ENCODE results near the gene AGAP3.

- no peak for TF ChIP-seq POLR2AphosphoS5 (IDR thresholded peaks at IDR 0.05; ENCODE audit: low read depth, low read length)
- TF ChIP-seq SIN3A (IDR thresholded peaks at IDR 0.05; ENCODE audit: borderline replicate concordance, insufficient read depth, low read length) = no peak
- TF ChIP-seq TAF1 (IDR thresholded peaks at IDR 0.05; ENCODE audit: borderline replicate concordance, insufficient read depth, low read length) = no peak
These were observed 91.0 kb downstream of the AGAP3 start for GRCh38 chr7:151177310-151177709.

Measured in PFSK-1 (cell line).